Measurements from ENCODE around the gene ABHD2. TPM values are rescaled to one million over a fixed set of nuclear protein-coding genes. Genes with fewer than 3 reads are reported as not detected.

ABHD2 gene
- total and polyA plus RNA-seq, 2 donors (not counting 1 experiment from before 2014, with no cell fraction given) = 39.5 to 84.9 TPM

DNA sequence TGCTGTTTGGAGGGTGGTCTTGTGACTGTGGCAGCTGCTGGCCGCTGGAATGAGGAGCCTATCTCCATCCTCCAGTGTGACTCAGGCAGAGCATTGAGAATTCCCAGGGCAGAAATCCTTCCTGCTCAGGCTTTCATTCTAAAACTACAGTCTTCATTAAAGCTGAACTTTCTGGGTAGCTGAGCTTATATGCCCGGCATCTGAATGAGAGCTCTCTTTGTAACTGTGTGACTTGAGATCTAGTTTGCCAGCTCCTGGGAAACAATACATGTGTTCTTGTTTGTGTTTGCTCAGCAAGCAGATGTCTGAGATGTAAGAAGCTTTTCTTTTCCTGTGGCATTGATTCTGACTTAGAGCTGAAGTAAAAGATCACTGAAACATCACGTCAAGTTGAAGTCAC is 110.7 kb downstream of the ABHD2 start:
- no peak overlapping the region for H3K27ac ChIP-seq (ENCODE audit: insufficient read depth, low read length)
- H3K4me3 ChIP-seq (replicated peaks in 1 of 4; ENCODE audit: control extremely low read depth in 1 of 4, insufficient read depth in 1 of 4, low read depth in 3 of 4, low read length in 4 of 4) = no peak overlapping the region
- no peak overlapping the region for H2AFZ ChIP-seq (ENCODE audit: low read length)
- H4K20me1 ChIP-seq (ENCODE audit: control insufficient read depth, extremely low read depth, insufficient read depth, low read length) = no peaks in the 10 kb centered on the region
- H3K4me2 ChIP-seq (ENCODE audit: extremely low read depth, insufficient read depth, low read length) = no peak overlapping the region
- H3K4me1 ChIP-seq (ENCODE audit: control insufficient read depth, extremely low read depth, insufficient read depth, low read length) = no peaks in the 10 kb centered on the region
- no peaks in the 10 kb centered on the region for H3K79me2 ChIP-seq (ENCODE audit: control insufficient read depth, insufficient read depth, low read length)
- H3K9ac ChIP-seq (ENCODE audit: insufficient read depth, low read length) = no peak overlapping the region
- H3K27me3 ChIP-seq (ENCODE audit: control insufficient read depth, insufficient read depth, low read length) = no peaks in the 10 kb centered on the region
- TF ChIP-seq EZH2 (IDR thresholded peaks at IDR 0.05; ENCODE audit: low read length, missing control alignments) = no peak
- TF ChIP-seq, protein P1, sequence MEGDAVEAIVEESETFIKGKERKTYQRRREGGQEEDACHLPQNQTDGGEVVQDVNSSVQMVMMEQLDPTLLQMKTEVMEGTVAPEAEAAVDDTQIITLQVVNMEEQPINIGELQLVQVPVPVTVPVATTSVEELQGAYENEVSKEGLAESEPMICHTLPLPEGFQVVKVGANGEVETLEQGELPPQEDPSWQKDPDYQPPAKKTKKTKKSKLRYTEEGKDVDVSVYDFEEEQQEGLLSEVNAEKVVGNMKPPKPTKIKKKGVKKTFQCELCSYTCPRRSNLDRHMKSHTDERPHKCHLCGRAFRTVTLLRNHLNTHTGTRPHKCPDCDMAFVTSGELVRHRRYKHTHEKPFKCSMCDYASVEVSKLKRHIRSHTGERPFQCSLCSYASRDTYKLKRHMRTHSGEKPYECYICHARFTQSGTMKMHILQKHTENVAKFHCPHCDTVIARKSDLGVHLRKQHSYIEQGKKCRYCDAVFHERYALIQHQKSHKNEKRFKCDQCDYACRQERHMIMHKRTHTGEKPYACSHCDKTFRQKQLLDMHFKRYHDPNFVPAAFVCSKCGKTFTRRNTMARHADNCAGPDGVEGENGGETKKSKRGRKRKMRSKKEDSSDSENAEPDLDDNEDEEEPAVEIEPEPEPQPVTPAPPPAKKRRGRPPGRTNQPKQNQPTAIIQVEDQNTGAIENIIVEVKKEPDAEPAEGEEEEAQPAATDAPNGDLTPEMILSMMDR (conservative IDR thresholded peaks at IDR 0.05 in 1 of 2, IDR thresholded peaks at IDR 0.05 in 1 of 2; ENCODE audit: low read depth in 1 of 2, low read length in 2 of 2) = no peak
- no peak for DNase-seq (ENCODE audit: low read depth in 2 of 2)
- H3K36me3 ChIP-seq (ENCODE audit: control insufficient read depth, insufficient read depth, low read length) = peaks cover 1% of the 10 kb centered on the region
- H3K9me3 ChIP-seq (ENCODE audit: control insufficient read depth, insufficient read depth, low read depth, low read length) = no peaks in the 10 kb centered on the region

DNA sequence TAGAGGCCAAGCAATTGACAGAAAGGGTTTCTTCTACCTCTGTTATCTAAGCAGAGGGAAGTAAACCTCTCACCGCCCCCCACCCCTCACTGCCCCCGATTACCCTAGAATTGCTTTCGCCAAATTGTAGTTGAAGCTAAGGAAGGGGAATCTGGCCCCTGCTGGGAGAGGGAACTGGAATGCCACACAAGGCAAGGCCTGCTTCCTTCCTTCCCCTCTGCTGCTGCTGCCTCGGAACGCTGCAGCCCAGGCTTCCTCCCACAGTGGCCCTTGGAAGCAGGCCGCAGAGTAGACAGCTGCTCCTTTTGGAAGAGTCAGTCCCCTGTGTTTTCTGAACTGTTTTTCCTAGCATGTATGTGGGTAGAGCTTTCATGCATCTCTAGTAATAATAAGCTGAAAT is 111.5 kb downstream of the ABHD2 start:
- no peaks in the 10 kb centered on the region for H4K20me1 ChIP-seq (ENCODE audit: control insufficient read depth, extremely low read depth, insufficient read depth, low read length)

DNA sequence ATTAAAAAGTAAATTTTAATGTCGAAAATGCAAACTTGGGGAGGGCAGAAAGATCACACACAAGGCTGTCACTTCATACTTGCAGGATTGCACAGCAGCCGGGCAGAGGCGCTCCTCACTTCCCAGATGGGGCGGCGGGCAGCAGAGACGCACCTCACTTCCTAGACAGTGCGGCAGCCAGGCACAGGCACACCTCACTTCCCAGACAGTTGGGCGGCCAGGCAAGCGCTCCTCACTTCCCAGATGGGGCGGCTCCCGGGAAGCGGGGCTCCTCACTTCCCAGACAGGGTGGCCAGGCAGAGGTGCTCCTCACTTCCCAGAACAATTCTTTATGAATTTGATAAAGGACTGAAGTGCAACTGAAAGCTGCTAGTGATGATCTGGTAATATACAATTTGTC is 111.9 kb downstream of the ABHD2 start:
- Histone ChIP-seq H4K20me1 (ENCODE audit: control insufficient read depth, extremely low read depth, insufficient read depth, low read length) (no peaks in the 10 kb centered on the region), H2AFZ (ENCODE audit: low read length) (no peak overlapping the region), H3K4me2 (ENCODE audit: extremely low read depth, insufficient read depth, low read length) (no peak overlapping the region), H3K36me3 (ENCODE audit: control insufficient read depth, insufficient read depth, low read length) (no peaks in the 10 kb centered on the region), H3K9me3 (ENCODE audit: control insufficient read depth, insufficient read depth, low read depth, low read length) (no peaks in the 10 kb centered on the region), H3K9ac (ENCODE audit: insufficient read depth, low read length) (no peak overlapping the region), H3K79me2 (ENCODE audit: control insufficient read depth, insufficient read depth, low read length) (no peaks in the 10 kb centered on the region), H3K27me3 (ENCODE audit: control insufficient read depth, insufficient read depth, low read length) (no peaks in the 10 kb centered on the region), H3K4me3 (replicated peaks in 1 of 4; ENCODE audit: control extremely low read depth in 1 of 4, insufficient read depth in 1 of 4, low read depth in 3 of 4, low read length in 4 of 4) (no peak overlapping the region), H3K27ac (ENCODE audit: insufficient read depth, low read length) (no peak overlapping the region), H3K4me1 (ENCODE audit: control insufficient read depth, extremely low read depth, insufficient read depth, low read length) (no peaks in the 10 kb centered on the region)
- no peak for DNase-seq (ENCODE audit: low read depth in 2 of 2)
- TF ChIP-seq, protein P1 (conservative IDR thresholded peaks at IDR 0.05 in 1 of 2, IDR thresholded peaks at IDR 0.05 in 1 of 2; ENCODE audit: low read depth in 1 of 2, low read length in 2 of 2) = no peak
- no peak for TF ChIP-seq EZH2 (IDR thresholded peaks at IDR 0.05; ENCODE audit: low read length, missing control alignments)

More for the DNA sequence above, 111.5 kb downstream of the ABHD2 start:
- no peaks in the 10 kb centered on the region for H3K4me1 ChIP-seq (ENCODE audit: control insufficient read depth, extremely low read depth, insufficient read depth, low read length)
- TF ChIP-seq, protein P1 (conservative IDR thresholded peaks at IDR 0.05 in 1 of 2, IDR thresholded peaks at IDR 0.05 in 1 of 2; ENCODE audit: low read depth in 1 of 2, low read length in 2 of 2) = no peak
- TF ChIP-seq EZH2 (IDR thresholded peaks at IDR 0.05; ENCODE audit: low read length, missing control alignments) = no peak
- no peak overlapping the region for H3K4me2 ChIP-seq (ENCODE audit: extremely low read depth, insufficient read depth, low read length)
- no peaks in the 10 kb centered on the region for H3K9me3 ChIP-seq (ENCODE audit: control insufficient read depth, insufficient read depth, low read depth, low read length)
- H3K79me2 ChIP-seq (ENCODE audit: control insufficient read depth, insufficient read depth, low read length) = no peaks in the 10 kb centered on the region
- H2AFZ ChIP-seq (ENCODE audit: low read length) = no peak overlapping the region
- H3K27ac ChIP-seq (ENCODE audit: insufficient read depth, low read length) = no peak overlapping the region
- H3K4me3 ChIP-seq (replicated peaks in 1 of 4; ENCODE audit: control extremely low read depth in 1 of 4, insufficient read depth in 1 of 4, low read depth in 3 of 4, low read length in 4 of 4) = no peak overlapping the region
- H3K36me3 ChIP-seq (ENCODE audit: control insufficient read depth, insufficient read depth, low read length) = peaks cover 1% of the 10 kb centered on the region
- no peak for DNase-seq (ENCODE audit: low read depth in 2 of 2)
- H3K9ac ChIP-seq (ENCODE audit: insufficient read depth, low read length) = no peak overlapping the region
- no peaks in the 10 kb centered on the region for H3K27me3 ChIP-seq (ENCODE audit: control insufficient read depth, insufficient read depth, low read length)

Data from fibroblast of lung (primary cell).